KMS-11 (cell line): ENCODE data around the gene GPR176.

Experiments used
- H2AFZ ChIP-seq: fragments of 200-600 bp; sonication (generic); 2 replicates; pipeline ENCODE4 v1.6.1; 2016; ENCODE audit warnings: antibody characterized with exemption, mixed run types, low read depth
- H3K27ac ChIP-seq: fragments of 200-600 bp; sonication (generic); 2 replicates; pipeline ENCODE4 v1.6.1; 2016; ENCODE audit warnings: mild to moderate bottlenecking, mixed run types
- H3K27me3 ChIP-seq: fragments of 200-600 bp; sonication (generic); 2 replicates; pipeline ENCODE4 v1.6.1; 2017; ENCODE audit warnings: mild to moderate bottlenecking, low read depth, mixed run types, moderate library complexity; ENCODE audit not compliant: insufficient read depth
- H3K36me3 ChIP-seq: fragments of 200-600 bp; sonication (generic); 2 replicates; pipeline ENCODE4 v1.6.1; 2017; ENCODE audit warnings: mild to moderate bottlenecking, mixed run types; ENCODE audit not compliant: insufficient read depth
- H3K4me1 ChIP-seq: fragments of 200-600 bp; sonication (generic); 2 replicates; pipeline ENCODE4 v1.6.1; 2016; ENCODE audit warnings: mild to moderate bottlenecking, low read depth, mixed run types; ENCODE audit not compliant: poor library complexity, severe bottlenecking
- H3K4me2 ChIP-seq: fragments of 200-600 bp; sonication (generic); 2 replicates; pipeline ENCODE4 v1.7.0; 2016; ENCODE audit warnings: mild to moderate bottlenecking, mixed run types
- H3K4me3 ChIP-seq: fragments of 200-600 bp; sonication (generic); IDR thresholded peaks from 2 replicates; pipeline ENCODE4 v1.6.1; 2017; ENCODE audit warnings: low read depth, low read length, mixed read lengths; ENCODE audit not compliant: insufficient read depth
- H3K79me2 ChIP-seq: fragments of 200-600 bp; sonication (generic); 2 replicates; pipeline ENCODE4 v1.6.1; 2016; ENCODE audit warnings: low read depth, mixed run types; ENCODE audit not compliant: insufficient read depth
- H3K9ac ChIP-seq: fragments of 200-600 bp; sonication (generic); 2 replicates; pipeline ENCODE4 v1.6.1; 2016; ENCODE audit warnings: mild to moderate bottlenecking, mixed run types
- H4K20me1 ChIP-seq: fragments of 200-600 bp; sonication (generic); 2 replicates; pipeline ENCODE4 v1.6.1; 2016; ENCODE audit warnings: mild to moderate bottlenecking, mixed run types; ENCODE audit not compliant: insufficient read depth
- TF ChIP-seq, protein P1 (sequence below): fragments of 200-600 bp; sonication (generic); conservative IDR thresholded peaks from 2 replicates; pipeline ENCODE4 v1.6.1; 2017; ENCODE audit warnings: low read depth, mild to moderate bottlenecking, antibody characterized with exemption, low read length, moderate library complexity, mixed read lengths

The GPR176 gene

DNA sequence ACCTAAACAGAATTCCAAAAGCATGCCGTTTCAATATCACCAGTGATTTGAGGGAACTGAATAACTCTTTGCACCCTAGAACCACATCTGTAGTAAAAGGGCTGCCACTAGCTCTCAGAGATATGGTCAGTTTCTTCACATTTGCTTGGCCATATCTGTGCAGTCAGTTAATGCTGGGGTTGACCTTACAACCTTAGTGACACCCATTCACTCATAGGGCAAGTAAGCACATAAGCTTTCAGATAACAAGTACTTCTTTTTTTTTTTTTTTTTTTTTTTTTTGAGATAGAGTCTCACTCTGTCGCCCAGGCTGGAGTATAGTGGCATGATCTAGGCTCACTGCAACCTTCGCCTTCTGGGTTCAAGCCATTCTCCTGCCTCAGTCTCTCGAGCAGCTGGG is 117.0 kb downstream of the GPR176 start:
- Histone ChIP-seq H3K36me3 (no peaks in the 10 kb centered on the region), H3K4me2 (no peak overlapping the region), H3K4me3 (no peak overlapping the region), H3K9ac (no peak overlapping the region), H3K27me3 (no peaks in the 10 kb centered on the region), H3K4me1 (peaks cover 5% of the 10 kb centered on the region), H3K79me2 (no peaks in the 10 kb centered on the region), H4K20me1 (no peaks in the 10 kb centered on the region), H3K27ac (no peak overlapping the region), H2AFZ (no peak overlapping the region)
- TF ChIP-seq, protein P1, sequence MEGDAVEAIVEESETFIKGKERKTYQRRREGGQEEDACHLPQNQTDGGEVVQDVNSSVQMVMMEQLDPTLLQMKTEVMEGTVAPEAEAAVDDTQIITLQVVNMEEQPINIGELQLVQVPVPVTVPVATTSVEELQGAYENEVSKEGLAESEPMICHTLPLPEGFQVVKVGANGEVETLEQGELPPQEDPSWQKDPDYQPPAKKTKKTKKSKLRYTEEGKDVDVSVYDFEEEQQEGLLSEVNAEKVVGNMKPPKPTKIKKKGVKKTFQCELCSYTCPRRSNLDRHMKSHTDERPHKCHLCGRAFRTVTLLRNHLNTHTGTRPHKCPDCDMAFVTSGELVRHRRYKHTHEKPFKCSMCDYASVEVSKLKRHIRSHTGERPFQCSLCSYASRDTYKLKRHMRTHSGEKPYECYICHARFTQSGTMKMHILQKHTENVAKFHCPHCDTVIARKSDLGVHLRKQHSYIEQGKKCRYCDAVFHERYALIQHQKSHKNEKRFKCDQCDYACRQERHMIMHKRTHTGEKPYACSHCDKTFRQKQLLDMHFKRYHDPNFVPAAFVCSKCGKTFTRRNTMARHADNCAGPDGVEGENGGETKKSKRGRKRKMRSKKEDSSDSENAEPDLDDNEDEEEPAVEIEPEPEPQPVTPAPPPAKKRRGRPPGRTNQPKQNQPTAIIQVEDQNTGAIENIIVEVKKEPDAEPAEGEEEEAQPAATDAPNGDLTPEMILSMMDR, result no peak

DNA sequence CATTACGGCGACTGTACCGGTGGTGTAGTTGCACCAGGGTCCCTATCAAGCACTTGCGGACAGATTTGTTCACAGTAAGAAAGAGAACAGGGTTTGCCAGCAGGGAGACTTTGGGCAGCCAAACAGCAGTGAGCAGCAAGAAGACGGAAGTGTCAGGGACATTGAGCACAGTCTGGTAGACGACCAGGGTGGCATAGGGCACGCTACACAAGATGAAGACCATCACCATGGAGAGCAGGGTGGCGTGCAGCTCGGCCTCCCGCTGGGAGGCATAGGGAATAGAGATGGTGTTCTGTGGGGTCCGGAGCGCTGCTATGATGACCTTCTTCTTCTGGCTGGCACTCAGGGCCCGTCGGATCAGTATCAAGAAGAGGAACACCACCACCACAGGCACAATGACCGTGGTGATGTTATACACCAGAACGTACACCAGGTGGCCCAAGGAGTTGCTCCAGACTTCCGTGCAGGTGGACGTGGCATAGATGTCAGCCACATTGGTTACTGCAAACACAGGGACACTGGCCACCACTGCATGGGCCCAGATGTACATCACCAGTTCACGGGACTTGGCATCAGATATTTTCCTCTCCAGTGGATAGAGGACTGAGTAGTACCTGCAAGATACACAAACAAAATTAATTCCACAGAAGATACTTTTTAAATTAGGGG is 118.3 kb downstream of the GPR176 start:
- H3K4me1 ChIP-seq, result peaks cover 5% of the 10 kb centered on the region
- no peak overlapping the region for H3K4me3 ChIP-seq
- H2AFZ ChIP-seq, result no peak overlapping the region
- TF ChIP-seq, protein P1, result peak; percentile 51
- no peak overlapping the region for H3K9ac ChIP-seq
- no peaks in the 10 kb centered on the region for H4K20me1 ChIP-seq
- H3K27ac ChIP-seq, result no peak overlapping the region
- no peaks in the 10 kb centered on the region for H3K79me2 ChIP-seq
- no peak overlapping the region for H3K4me2 ChIP-seq
- no peaks in the 10 kb centered on the region for H3K27me3 ChIP-seq
- no peaks in the 10 kb centered on the region for H3K36me3 ChIP-seq

DNA sequence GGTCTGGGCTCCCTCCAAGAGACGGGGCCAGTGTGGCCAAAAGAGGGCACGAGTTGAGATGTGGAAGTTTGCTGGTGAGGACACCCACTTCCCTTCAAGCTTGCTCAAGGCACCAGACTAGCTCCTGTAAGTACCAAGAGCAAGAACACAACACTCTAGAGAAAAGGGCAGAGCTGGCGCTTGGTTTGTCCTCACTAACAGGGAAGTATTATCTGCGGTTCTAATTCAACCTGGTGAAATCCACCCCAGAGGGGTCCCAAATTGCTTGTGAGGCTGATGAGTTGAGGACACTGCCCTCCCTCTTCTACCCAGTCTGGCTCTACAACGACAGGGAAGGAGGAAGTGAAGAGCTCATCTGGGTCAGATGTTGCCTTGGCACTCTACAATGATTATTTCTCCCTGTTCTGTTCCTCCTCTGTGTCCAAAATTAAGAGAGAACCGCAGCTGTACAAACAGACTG is 120.5 kb downstream of the GPR176 start:
- Histone ChIP-seq H3K79me2 (no peaks in the 10 kb centered on the region), H3K4me3 (no peak overlapping the region), H3K27me3 (no peaks in the 10 kb centered on the region), H3K27ac (no peak overlapping the region), H3K4me1 (peaks cover 16% of the 10 kb centered on the region), H3K36me3 (no peaks in the 10 kb centered on the region), H3K4me2 (no peak overlapping the region), H4K20me1 (no peaks in the 10 kb centered on the region), H3K9ac (no peak overlapping the region), H2AFZ (no peak overlapping the region)
- TF ChIP-seq, protein P1, result no peak

GRCh38 chr15:39798382-39798781 is 121.7 kb downstream of the GPR176 start:
- H3K36me3 ChIP-seq, result no peaks in the 10 kb centered on the region

More at GRCh38 chr15:39798382-39798781, 121.7 kb downstream of the GPR176 start:
- Histone ChIP-seq H3K4me2 (no peak overlapping the region), H3K27ac (no peak overlapping the region), H3K4me3 (no peak overlapping the region), H2AFZ (no peak overlapping the region), H4K20me1 (no peaks in the 10 kb centered on the region), H3K4me1 (peaks cover 11% of the 10 kb centered on the region), H3K79me2 (no peaks in the 10 kb centered on the region), H3K9ac (no peak overlapping the region), H3K27me3 (no peaks in the 10 kb centered on the region)
- TF ChIP-seq, protein P1, result no peak
